GM23338 (cell line): ENCODE data around the gene CD38. TPM values are rescaled to one million over a fixed set of nuclear protein-coding genes. Genes with fewer than 3 reads are reported as not detected.

Experiments used
- ATAC-seq: fragments of 200-7000 bp; cut with Tn5 transposase; 3 replicates; pipeline ENCODE4 v1.9.1; 2020
- DNase-seq: peaks from one replicate; pipeline ENCODE4 v3.0.0-alpha.2; 2015; ENCODE audit warnings: low spot score
- H2AFZ ChIP-seq: fragments of 200-600 bp; sonication (generic); 2 replicates; pipeline ENCODE4 v1.8.0; 2016; ENCODE audit warnings: antibody characterized with exemption, mild to moderate bottlenecking, moderate library complexity
- H3F3A ChIP-seq: fragments of 200-600 bp; sonication (generic); replicated peaks from 2 replicates; pipeline ENCODE4 v1.8.0; 2017; ENCODE audit warnings: antibody characterized with exemption, mixed run types, low read depth
- H3K27ac ChIP-seq: fragments of 200-600 bp; sonication (generic); 2 replicates; pipeline ENCODE4 v1.6.1; 2016; ENCODE audit warnings: low read depth
- H3K27me3 ChIP-seq: fragments of 200-600 bp; sonication (generic); 2 replicates; pipeline ENCODE4 v1.8.0; 2016; ENCODE audit warnings: mild to moderate bottlenecking, mixed run types, moderate library complexity; ENCODE audit not compliant: insufficient read depth
- H3K36me3 ChIP-seq: fragments of 200-600 bp; sonication (generic); 2 replicates; pipeline ENCODE4 v1.8.0; 2016; ENCODE audit warnings: mild to moderate bottlenecking; ENCODE audit not compliant: insufficient read depth
- H3K4me1 ChIP-seq: fragments of 200-600 bp; sonication (generic); 2 replicates; pipeline ENCODE4 v1.8.0; 2016; ENCODE audit warnings: mild to moderate bottlenecking, moderate library complexity; ENCODE audit not compliant: insufficient read depth
- H3K4me2 ChIP-seq: fragments of 200-600 bp; sonication (generic); 2 replicates; pipeline ENCODE4 v1.7.1; 2017; ENCODE audit warnings: mixed run types
- H3K4me3 ChIP-seq: fragments of 200-600 bp; sonication (generic); 2 replicates; pipeline ENCODE4 v1.6.1; 2016; ENCODE audit warnings: mixed run types
- H3K79me2 ChIP-seq: fragments of 200-600 bp; sonication (generic); replicated peaks from 2 replicates; pipeline ENCODE4 v1.8.0; 2017; ENCODE audit warnings: mild to moderate bottlenecking; ENCODE audit not compliant: insufficient read depth
- H3K9me2 ChIP-seq: fragments of 200-600 bp; sonication (generic); 2 replicates; pipeline ENCODE4 v1.8.0; 2017; ENCODE audit not compliant: insufficient read depth
- H4K20me1 ChIP-seq: fragments of 200-600 bp; sonication (generic); replicated peaks from 2 replicates; pipeline ENCODE4 v1.8.0; 2017; ENCODE audit warnings: mild to moderate bottlenecking; ENCODE audit not compliant: insufficient read depth
- H3K27ac Mint-ChIP-seq: 2 replicates; pipeline ENCODE4 v1.8.0; 2020; ENCODE audit warnings: inconsistent platforms, mild to moderate bottlenecking, moderate library complexity, mixed read lengths
- H3K27me3 Mint-ChIP-seq: 3 replicates; pipeline ENCODE4 v1.8.0; 2022; ENCODE audit warnings: low read depth, mild to moderate bottlenecking, moderate library complexity, mixed read lengths, inconsistent platforms; ENCODE audit not compliant: insufficient read depth, poor library complexity
- H3K36me3 Mint-ChIP-seq: 3 replicates; pipeline ENCODE4 v1.8.0; 2021; ENCODE audit warnings: low read depth, mild to moderate bottlenecking, inconsistent platforms, moderate library complexity, mixed read lengths
- H3K4me1 Mint-ChIP-seq: 3 replicates; pipeline ENCODE4 v1.8.0; 2020; ENCODE audit warnings: mild to moderate bottlenecking, inconsistent platforms, mixed read lengths
- H3K4me3 Mint-ChIP-seq: 3 replicates; pipeline ENCODE4 v1.8.0; 2021; ENCODE audit warnings: moderate library complexity, mild to moderate bottlenecking, inconsistent platforms, mixed read lengths
- H3K9me3 Mint-ChIP-seq: 3 replicates; pipeline ENCODE4 v1.8.0; 2020; ENCODE audit warnings: moderate library complexity, mild to moderate bottlenecking, inconsistent platforms, mixed read lengths
- CREB1 ChIP-seq: fragments of 250-450 bp; sonication (Bioruptor Pico); IDR thresholded peaks from 2 replicates; pipeline ENCODE4 v1.5.0; 2020; ENCODE audit warnings: low read depth, mild to moderate bottlenecking, moderate library complexity
- EZH2 ChIP-seq: fragments of 200-600 bp; sonication (generic); IDR thresholded peaks from one replicate; pipeline ENCODE4 v1.8.0; 2017; ENCODE audit warnings: antibody characterized with exemption, mild to moderate bottlenecking, low read depth; ENCODE audit not compliant: unreplicated experiment
- EZH2phosphoT487 ChIP-seq: fragments of 200-600 bp; sonication (generic); IDR thresholded peaks from one replicate; pipeline ENCODE4 v1.8.1; 2018; ENCODE audit warnings: antibody characterized with exemption; ENCODE audit not compliant: unreplicated experiment
- JUNB ChIP-seq: IDR thresholded peaks from one replicate; pipeline ENCODE4 v1.6.1; 2016; ENCODE audit warnings: antibody characterized with exemption; ENCODE audit not compliant: unreplicated experiment
- NANOG ChIP-seq: IDR thresholded peaks from 2 replicates; pipeline ENCODE4 v1.6.1; 2016; ENCODE audit warnings: antibody characterized with exemption, borderline replicate concordance
- POLR2AphosphoS5 ChIP-seq: IDR thresholded peaks from 2 replicates; pipeline ENCODE4 v1.6.1; 2016; ENCODE audit warnings: antibody characterized with exemption, low read depth
- STAT1 ChIP-seq: IDR thresholded peaks from one replicate; pipeline ENCODE4 v1.6.1; 2016; ENCODE audit warnings: antibody characterized with exemption; ENCODE audit not compliant: unreplicated experiment
- ZNF114 ChIP-seq: fragments of 250-450 bp; sonication (Bioruptor Pico); IDR thresholded peaks from 2 replicates; pipeline ENCODE4 v1.5.0; 2020; ENCODE audit warnings: mild to moderate bottlenecking, moderate library complexity
- ZNF331 ChIP-seq: fragments of 250-450 bp; sonication (Bioruptor Pico); IDR thresholded peaks from 2 replicates; pipeline ENCODE4 v1.5.0; 2020; ENCODE audit warnings: low read depth, mild to moderate bottlenecking, moderate library complexity
- polyA plus RNA-seq: library from polyadenylated mRNA; unstranded; fragments of >200 nt; fragmentation: Nextera tagmentation; extraction: Ambion mirVana; gene quantifications from 2 replicates; pipeline ENCODE4 v1.2.1, GENCODE V29; 2016
- total RNA-seq: library from RNA; depleted of rRNA; stranded (reverse); fragments of >200 nt; shearing (Covaris generic); gene quantifications from 2 replicates; pipeline ENCODE4 v1.2.3, GENCODE V29; 2014
- TF ChIP-seq, protein P1 (sequence below): fragments of 250-450 bp; sonication (Bioruptor Pico); IDR thresholded peaks from 2 replicates; pipeline ENCODE4 v1.5.0; 2020; ENCODE audit warnings: mild to moderate bottlenecking, moderate library complexity
- TF ChIP-seq, protein P2 (sequence below): IDR thresholded peaks from one replicate; pipeline ENCODE4 v1.6.1; 2018; ENCODE audit warnings: antibody characterized with exemption; ENCODE audit not compliant: unreplicated experiment
- TF ChIP-seq, protein P3 (sequence below): IDR thresholded peaks from 2 replicates; pipeline ENCODE4 v1.6.1; 2016; ENCODE audit warnings: antibody characterized with exemption
- TF ChIP-seq, protein P4 (sequence below), 2 experiments: fragments of 200-600 bp in 1 of 2; sonication (generic) in 1 of 2; conservative IDR thresholded peaks; 2 replicates each; pipeline versions ENCODE4 v1.5.1 to v1.6.1; 2016 to 2017; ENCODE audit warnings: antibody characterized with exemption in 2 of 2, low read depth in 2 of 2, mild to moderate bottlenecking in 2 of 2, moderate library complexity in 1 of 2

CD38 gene
- total and polyA plus RNA-seq, 2 experiments from 2014 or later, result 0.17 to 0.24 TPM

DNA sequence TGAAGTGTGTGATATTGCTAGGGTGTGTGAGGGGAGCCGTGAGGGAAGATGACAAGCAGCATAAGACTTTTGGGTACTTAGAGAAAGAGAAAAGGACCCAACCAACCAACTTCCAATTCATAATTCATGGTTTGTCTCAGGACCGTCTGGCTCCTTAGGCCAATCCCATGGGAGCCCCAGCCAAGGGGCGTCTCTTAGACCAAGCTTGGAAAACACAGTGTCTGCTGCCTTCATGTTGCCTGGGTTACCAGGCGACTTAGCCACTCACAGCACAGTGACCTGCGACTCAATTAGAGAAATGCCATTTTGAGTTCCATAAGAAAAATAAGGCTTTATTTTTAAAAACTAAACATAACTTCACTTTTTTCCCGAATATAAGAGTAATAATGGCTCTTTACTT is 42.6 kb upstream of the CD38 start:
- no peaks in the 10 kb centered on the region for H3F3A ChIP-seq
- H3K4me1 ChIP-seq, result no peaks in the 10 kb centered on the region
- H3K27me3 Mint-ChIP-seq, result peaks cover 6% of the 10 kb centered on the region
- H3K4me2 ChIP-seq, result no peak overlapping the region
- no peaks in the 10 kb centered on the region for H4K20me1 ChIP-seq
- no peak overlapping the region for H3K4me3 ChIP-seq
- no peaks in the 10 kb centered on the region for H3K36me3 ChIP-seq
- no peak for DNase-seq
- H3K4me1 Mint-ChIP-seq, result no peaks in the 10 kb centered on the region
- H2AFZ ChIP-seq, result no peak overlapping the region
- H3K9me2 ChIP-seq, result no peaks in the 10 kb centered on the region
- H3K27ac ChIP-seq, result no peak overlapping the region
- no peaks in the 10 kb centered on the region for H3K27me3 ChIP-seq
- ATAC-seq, result no peak
- peaks cover 3% of the 10 kb centered on the region; the same call in 2 of the 3 replicates for H3K9me3 Mint-ChIP-seq
- no peak overlapping the region for H3K4me3 Mint-ChIP-seq
- H3K36me3 Mint-ChIP-seq, result no peaks in the 10 kb centered on the region
- H3K79me2 ChIP-seq, result no peaks in the 10 kb centered on the region
- H3K27ac Mint-ChIP-seq, result no peak overlapping the region
- TF ChIP-seq NANOG (no peak), ZNF114 (no peak), EZH2 (no peak), EZH2phosphoT487 (no peak), STAT1 (no peak), JUNB (no peak), POLR2AphosphoS5 (no peak), ZNF331 (CRISPR knock-in tag) (no peak), CREB1 (CRISPR knock-in tag) (no peak)
- TF ChIP-seq, protein P1, sequence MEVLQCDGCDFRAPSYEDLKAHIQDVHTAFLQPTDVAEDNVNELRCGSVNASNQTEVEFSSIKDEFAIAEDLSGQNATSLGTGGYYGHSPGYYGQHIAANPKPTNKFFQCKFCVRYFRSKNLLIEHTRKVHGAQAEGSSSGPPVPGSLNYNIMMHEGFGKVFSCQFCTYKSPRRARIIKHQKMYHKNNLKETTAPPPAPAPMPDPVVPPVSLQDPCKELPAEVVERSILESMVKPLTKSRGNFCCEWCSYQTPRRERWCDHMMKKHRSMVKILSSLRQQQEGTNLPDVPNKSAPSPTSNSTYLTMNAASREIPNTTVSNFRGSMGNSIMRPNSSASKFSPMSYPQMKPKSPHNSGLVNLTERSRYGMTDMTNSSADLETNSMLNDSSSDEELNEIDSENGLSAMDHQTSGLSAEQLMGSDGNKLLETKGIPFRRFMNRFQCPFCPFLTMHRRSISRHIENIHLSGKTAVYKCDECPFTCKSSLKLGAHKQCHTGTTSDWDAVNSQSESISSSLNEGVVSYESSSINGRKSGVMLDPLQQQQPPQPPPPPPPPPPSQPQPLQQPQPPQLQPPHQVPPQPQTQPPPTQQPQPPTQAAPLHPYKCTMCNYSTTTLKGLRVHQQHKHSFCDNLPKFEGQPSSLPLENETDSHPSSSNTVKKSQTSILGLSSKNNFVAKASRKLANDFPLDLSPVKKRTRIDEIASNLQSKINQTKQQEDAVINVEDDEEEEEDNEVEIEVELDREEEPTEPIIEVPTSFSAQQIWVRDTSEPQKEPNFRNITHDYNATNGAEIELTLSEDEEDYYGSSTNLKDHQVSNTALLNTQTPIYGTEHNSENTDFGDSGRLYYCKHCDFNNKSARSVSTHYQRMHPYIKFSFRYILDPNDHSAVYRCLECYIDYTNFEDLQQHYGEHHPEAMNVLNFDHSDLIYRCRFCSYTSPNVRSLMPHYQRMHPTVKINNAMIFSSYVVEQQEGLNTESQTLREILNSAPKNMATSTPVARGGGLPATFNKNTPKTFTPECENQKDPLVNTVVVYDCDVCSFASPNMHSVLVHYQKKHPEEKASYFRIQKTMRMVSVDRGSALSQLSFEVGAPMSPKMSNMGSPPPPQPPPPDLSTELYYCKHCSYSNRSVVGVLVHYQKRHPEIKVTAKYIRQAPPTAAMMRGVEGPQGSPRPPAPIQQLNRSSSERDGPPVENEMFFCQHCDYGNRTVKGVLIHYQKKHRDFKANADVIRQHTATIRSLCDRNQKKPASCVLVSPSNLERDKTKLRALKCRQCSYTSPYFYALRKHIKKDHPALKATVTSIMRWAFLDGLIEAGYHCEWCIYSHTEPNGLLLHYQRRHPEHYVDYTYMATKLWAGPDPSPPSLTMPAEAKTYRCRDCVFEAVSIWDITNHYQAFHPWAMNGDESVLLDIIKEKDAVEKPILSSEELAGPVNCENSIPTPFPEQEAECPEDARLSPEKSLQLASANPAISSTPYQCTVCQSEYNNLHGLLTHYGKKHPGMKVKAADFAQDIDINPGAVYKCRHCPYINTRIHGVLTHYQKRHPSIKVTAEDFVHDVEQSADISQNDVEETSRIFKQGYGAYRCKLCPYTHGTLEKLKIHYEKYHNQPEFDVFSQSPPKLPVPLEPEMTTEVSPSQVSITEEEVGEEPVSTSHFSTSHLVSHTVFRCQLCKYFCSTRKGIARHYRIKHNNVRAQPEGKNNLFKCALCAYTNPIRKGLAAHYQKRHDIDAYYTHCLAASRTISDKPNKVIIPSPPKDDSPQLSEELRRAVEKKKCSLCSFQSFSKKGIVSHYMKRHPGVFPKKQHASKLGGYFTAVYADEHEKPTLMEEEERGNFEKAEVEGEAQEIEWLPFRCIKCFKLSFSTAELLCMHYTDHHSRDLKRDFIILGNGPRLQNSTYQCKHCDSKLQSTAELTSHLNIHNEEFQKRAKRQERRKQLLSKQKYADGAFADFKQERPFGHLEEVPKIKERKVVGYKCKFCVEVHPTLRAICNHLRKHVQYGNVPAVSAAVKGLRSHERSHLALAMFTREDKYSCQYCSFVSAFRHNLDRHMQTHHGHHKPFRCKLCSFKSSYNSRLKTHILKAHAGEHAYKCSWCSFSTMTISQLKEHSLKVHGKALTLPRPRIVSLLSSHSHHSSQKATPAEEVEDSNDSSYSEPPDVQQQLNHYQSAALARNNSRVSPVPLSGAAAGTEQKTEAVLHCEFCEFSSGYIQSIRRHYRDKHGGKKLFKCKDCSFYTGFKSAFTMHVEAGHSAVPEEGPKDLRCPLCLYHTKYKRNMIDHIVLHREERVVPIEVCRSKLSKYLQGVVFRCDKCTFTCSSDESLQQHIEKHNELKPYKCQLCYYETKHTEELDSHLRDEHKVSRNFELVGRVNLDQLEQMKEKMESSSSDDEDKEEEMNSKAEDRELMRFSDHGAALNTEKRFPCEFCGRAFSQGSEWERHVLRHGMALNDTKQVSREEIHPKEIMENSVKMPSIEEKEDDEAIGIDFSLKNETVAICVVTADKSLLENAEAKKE, result no peak
- TF ChIP-seq, protein P2, sequence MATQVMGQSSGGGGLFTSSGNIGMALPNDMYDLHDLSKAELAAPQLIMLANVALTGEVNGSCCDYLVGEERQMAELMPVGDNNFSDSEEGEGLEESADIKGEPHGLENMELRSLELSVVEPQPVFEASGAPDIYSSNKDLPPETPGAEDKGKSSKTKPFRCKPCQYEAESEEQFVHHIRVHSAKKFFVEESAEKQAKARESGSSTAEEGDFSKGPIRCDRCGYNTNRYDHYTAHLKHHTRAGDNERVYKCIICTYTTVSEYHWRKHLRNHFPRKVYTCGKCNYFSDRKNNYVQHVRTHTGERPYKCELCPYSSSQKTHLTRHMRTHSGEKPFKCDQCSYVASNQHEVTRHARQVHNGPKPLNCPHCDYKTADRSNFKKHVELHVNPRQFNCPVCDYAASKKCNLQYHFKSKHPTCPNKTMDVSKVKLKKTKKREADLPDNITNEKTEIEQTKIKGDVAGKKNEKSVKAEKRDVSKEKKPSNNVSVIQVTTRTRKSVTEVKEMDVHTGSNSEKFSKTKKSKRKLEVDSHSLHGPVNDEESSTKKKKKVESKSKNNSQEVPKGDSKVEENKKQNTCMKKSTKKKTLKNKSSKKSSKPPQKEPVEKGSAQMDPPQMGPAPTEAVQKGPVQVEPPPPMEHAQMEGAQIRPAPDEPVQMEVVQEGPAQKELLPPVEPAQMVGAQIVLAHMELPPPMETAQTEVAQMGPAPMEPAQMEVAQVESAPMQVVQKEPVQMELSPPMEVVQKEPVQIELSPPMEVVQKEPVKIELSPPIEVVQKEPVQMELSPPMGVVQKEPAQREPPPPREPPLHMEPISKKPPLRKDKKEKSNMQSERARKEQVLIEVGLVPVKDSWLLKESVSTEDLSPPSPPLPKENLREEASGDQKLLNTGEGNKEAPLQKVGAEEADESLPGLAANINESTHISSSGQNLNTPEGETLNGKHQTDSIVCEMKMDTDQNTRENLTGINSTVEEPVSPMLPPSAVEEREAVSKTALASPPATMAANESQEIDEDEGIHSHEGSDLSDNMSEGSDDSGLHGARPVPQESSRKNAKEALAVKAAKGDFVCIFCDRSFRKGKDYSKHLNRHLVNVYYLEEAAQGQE, result no peak
- TF ChIP-seq, protein P3, sequence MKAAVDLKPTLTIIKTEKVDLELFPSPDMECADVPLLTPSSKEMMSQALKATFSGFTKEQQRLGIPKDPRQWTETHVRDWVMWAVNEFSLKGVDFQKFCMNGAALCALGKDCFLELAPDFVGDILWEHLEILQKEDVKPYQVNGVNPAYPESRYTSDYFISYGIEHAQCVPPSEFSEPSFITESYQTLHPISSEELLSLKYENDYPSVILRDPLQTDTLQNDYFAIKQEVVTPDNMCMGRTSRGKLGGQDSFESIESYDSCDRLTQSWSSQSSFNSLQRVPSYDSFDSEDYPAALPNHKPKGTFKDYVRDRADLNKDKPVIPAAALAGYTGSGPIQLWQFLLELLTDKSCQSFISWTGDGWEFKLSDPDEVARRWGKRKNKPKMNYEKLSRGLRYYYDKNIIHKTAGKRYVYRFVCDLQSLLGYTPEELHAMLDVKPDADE, result no peak
- TF ChIP-seq, protein P4, sequence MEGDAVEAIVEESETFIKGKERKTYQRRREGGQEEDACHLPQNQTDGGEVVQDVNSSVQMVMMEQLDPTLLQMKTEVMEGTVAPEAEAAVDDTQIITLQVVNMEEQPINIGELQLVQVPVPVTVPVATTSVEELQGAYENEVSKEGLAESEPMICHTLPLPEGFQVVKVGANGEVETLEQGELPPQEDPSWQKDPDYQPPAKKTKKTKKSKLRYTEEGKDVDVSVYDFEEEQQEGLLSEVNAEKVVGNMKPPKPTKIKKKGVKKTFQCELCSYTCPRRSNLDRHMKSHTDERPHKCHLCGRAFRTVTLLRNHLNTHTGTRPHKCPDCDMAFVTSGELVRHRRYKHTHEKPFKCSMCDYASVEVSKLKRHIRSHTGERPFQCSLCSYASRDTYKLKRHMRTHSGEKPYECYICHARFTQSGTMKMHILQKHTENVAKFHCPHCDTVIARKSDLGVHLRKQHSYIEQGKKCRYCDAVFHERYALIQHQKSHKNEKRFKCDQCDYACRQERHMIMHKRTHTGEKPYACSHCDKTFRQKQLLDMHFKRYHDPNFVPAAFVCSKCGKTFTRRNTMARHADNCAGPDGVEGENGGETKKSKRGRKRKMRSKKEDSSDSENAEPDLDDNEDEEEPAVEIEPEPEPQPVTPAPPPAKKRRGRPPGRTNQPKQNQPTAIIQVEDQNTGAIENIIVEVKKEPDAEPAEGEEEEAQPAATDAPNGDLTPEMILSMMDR (conservative IDR thresholded peaks at IDR 0.05; ENCODE audit: low read depth in 2 of 2), result no peak
